Measurements from ENCODE around the gene PPP1R1A. TPM values are rescaled to one million over a fixed set of nuclear protein-coding genes. Genes with fewer than 3 reads are reported as not detected.

PPP1R1A gene, protein sequence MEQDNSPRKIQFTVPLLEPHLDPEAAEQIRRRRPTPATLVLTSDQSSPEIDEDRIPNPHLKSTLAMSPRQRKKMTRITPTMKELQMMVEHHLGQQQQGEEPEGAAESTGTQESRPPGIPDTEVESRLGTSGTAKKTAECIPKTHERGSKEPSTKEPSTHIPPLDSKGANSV
- 10 to 100 TPM in 1 of 4 donors, 1 to 10 TPM in 3; 3.6 to 10.2 (median 7.0) TPM for total RNA-seq

- Histone ChIP-seq H3K27me3 (peaks cover 0 to 10% (median 0%) of the 10 kb centered on the region in 4 donors), H3K9me3 (no peaks in the 10 kb centered on the region), H3K27ac (replicated peaks in 1 of 4) (peak within 1 kb of the TSS; percentile 27 to 57 (median 44)), H3K36me3 (peaks cover 0 to 10% (median 0%) of the 10 kb centered on the region in 4 donors), H3K4me3 (peak within 1 kb of the TSS; percentile 61 to 85 (median 66)), H3K4me1 (peaks cover 40 to 47% (median 43%) of the 10 kb centered on the region in 4 donors)
- TF ChIP-seq EP300 (IDR thresholded peaks at IDR 0.05) (no peak), CTCF (IDR thresholded peaks at IDR 0.05) (no peak), POLR2A (IDR thresholded peaks at IDR 0.05; ENCODE audit: low read depth) (no peak), POLR2AphosphoS5 (IDR thresholded peaks at IDR 0.05) (no peak)
- DNase-seq (ENCODE audit: extremely low spot score) = no peak
- 2% methylated on average over 19 of the region's 77 CpGs for WGBS
- intact Hi-C loops (cut with DNase I) = no loop called here
These were observed at the start of gene PPP1R1A for GRCh38 chr12:54588110-54588889. TSS of gene PPP1R1A (minus strand) at chr12:54588659. CDS start at chr12:54588488, 171 bp downstream.

- Histone ChIP-seq H3K27me3 (peaks cover 0 to 15% (median 0%) of the 10 kb centered on the region in 4 donors), H3K27ac (replicated peaks in 1 of 4) (no peak within 1 kb of the TSS), H3K4me3 (no peak within 1 kb of the TSS), H3K9me3 (no peaks in the 10 kb centered on the region), H3K4me1 (no peaks in the 10 kb centered on the region), H3K36me3 (no peaks in the 10 kb centered on the region)
- WGBS = 75% methylated on average over 2 of the region's 2 CpGs
- no peak for DNase-seq (ENCODE audit: extremely low spot score)
- TF ChIP-seq POLR2AphosphoS5 (IDR thresholded peaks at IDR 0.05) (no peak), POLR2A (IDR thresholded peaks at IDR 0.05; ENCODE audit: low read depth) (no peak), CTCF (IDR thresholded peaks at IDR 0.05) (no peak), EP300 (IDR thresholded peaks at IDR 0.05) (no peak)
- intact Hi-C loops (cut with DNase I) = no loop called here
These were observed 46.3 kb upstream of the PPP1R1A start, which contains the start of gene LACRT for GRCh38 chr12:54634795-54635194. TSS of gene LACRT (minus strand) at chr12:54634895. CDS start at chr12:54634841, 54 bp downstream.

DNA sequence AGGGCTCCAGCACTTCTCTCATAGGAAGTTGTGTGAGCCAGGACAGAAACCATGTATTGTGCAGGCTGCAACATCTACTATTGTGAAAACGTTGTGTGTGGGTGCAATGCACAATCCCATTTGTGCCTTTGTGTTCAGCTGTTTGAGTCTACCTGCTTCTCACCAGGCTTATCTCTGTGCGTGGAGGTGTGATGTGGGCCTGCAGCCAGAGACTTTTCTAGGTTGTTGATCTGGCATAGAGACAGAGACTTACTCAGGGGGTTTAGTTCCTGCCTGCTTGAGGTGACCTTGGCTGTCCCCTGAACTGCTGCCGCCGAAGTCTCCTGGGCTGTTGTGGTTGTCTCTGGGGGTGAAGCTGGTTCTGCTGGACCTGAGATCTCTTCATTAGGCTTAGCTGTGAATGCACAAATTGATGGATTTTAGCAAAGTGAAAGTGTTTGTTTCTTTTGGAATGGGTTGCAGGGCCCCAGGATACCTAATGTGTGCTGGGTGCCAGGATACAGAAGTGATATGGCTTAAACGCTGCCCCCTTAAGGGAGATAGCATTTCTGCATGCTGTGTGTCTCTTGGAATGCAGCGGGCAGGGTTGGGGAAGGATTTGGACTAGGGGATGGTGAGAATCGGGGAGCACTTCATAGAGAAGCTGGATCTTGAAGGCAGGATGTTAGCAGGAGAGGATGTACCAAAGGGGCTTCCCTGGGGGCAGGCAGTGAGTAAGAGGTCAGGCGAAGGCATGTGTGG lies 43.7 kb upstream of the PPP1R1A start:
- intact Hi-C loops (cut with DNase I) = no loop called here
- Histone ChIP-seq H3K36me3 (no peaks in the 10 kb centered on the region), H3K27ac (replicated peaks in 1 of 4) (no peak overlapping the region), H3K9me3 (peaks cover 0 to 3% (median 0%) of the 10 kb centered on the region in 4 donors), H3K4me1 (no peaks in the 10 kb centered on the region), H3K27me3 (peaks cover 0 to 33% (median 0%) of the 10 kb centered on the region in 4 donors), H3K4me3 (no peak overlapping the region)
- 65% methylated on average over 6 of the region's 8 CpGs for WGBS
- DNase-seq (ENCODE audit: extremely low spot score) = no peak
- TF ChIP-seq EP300 (IDR thresholded peaks at IDR 0.05) = no peak
- no peak for TF ChIP-seq POLR2A (IDR thresholded peaks at IDR 0.05; ENCODE audit: low read depth)
- TF ChIP-seq POLR2AphosphoS5 (IDR thresholded peaks at IDR 0.05) = no peak
- no peak for TF ChIP-seq CTCF (IDR thresholded peaks at IDR 0.05)

GRCh38 chr12:54631551-54631950 lies 43.1 kb upstream of the PPP1R1A start:
- no peak for DNase-seq (ENCODE audit: extremely low spot score)
- intact Hi-C loops (cut with DNase I) = no loop called here
- Histone ChIP-seq H3K27me3 (peaks cover 0 to 33% (median 0%) of the 10 kb centered on the region in 4 donors), H3K4me3 (no peak overlapping the region), H3K4me1 (no peaks in the 10 kb centered on the region), H3K9me3 (peaks cover 0 to 3% (median 0%) of the 10 kb centered on the region in 4 donors), H3K36me3 (no peaks in the 10 kb centered on the region), H3K27ac (replicated peaks in 1 of 4) (no peak overlapping the region)
- WGBS = 80% methylated on average over 5 of the region's 5 CpGs
- TF ChIP-seq CTCF (IDR thresholded peaks at IDR 0.05) = no peak
- TF ChIP-seq EP300 (IDR thresholded peaks at IDR 0.05) = no peak
- no peak for TF ChIP-seq POLR2AphosphoS5 (IDR thresholded peaks at IDR 0.05)
- no peak for TF ChIP-seq POLR2A (IDR thresholded peaks at IDR 0.05; ENCODE audit: low read depth)

Data from esophagus muscularis mucosa (tissue), 4 donors.